WTC11 (cell line): ENCODE measurements around the gene IFFO2.

Experiments used
- ATF3 ChIP-seq: sonication (generic); formaldehyde crosslinking; conservative IDR thresholded peaks from 2 replicates; pipeline ENCODE4 v1.8.1; 2022; ENCODE audit warnings: mild to moderate bottlenecking, missing genetic modification reagents
- EMX1 ChIP-seq: fragments of 250-450 bp; sonication (Bioruptor Pico); IDR thresholded peaks from 2 replicates; pipeline ENCODE4 v1.8.0; 2021; ENCODE audit warnings: mild to moderate bottlenecking
- HMGA2 ChIP-seq: fragments of 250-450 bp; sonication (Bioruptor Pico); IDR thresholded peaks from 2 replicates; pipeline ENCODE4 v1.4.0; 2021; ENCODE audit warnings: mild to moderate bottlenecking, moderate library complexity
- MLX ChIP-seq: sonication (generic); formaldehyde crosslinking; IDR thresholded peaks from 2 replicates; pipeline ENCODE4 v1.8.1; 2023; ENCODE audit warnings: mild to moderate bottlenecking, missing genetic modification reagents, moderate library complexity
- MYBL2 ChIP-seq: sonication (generic); formaldehyde crosslinking; IDR thresholded peaks from 2 replicates; pipeline ENCODE4 v1.8.1; 2023; ENCODE audit warnings: mild to moderate bottlenecking, moderate library complexity, missing genetic modification reagents
- RORB ChIP-seq: fragments of 250-450 bp; sonication (Bioruptor Pico); IDR thresholded peaks from 2 replicates; pipeline ENCODE4 v1.9.0; 2021; ENCODE audit warnings: mild to moderate bottlenecking
- ZBTB21 ChIP-seq: sonication (generic); formaldehyde crosslinking; IDR thresholded peaks from 2 replicates; pipeline ENCODE4 v1.8.1; 2023; ENCODE audit warnings: mild to moderate bottlenecking, missing genetic modification reagents, borderline replicate concordance
- ZNF138 ChIP-seq: sonication (generic); formaldehyde crosslinking; conservative IDR thresholded peaks from 2 replicates; pipeline ENCODE4 v1.8.1; 2022; ENCODE audit warnings: mild to moderate bottlenecking, moderate library complexity, missing genetic modification reagents
- ZNF281 ChIP-seq: sonication (generic); formaldehyde crosslinking; IDR thresholded peaks from 2 replicates; pipeline ENCODE4 v1.8.0; 2023; ENCODE audit warnings: mild to moderate bottlenecking, missing genetic modification reagents
- TF ChIP-seq, protein P1 (sequence below): fragments of 200-600 bp; IDR thresholded peaks from 2 replicates; pipeline ENCODE4 v1.8.0; 2022; ENCODE audit warnings: antibody characterized with exemption
- TF ChIP-seq, protein P2 (sequence below): sonication (generic); formaldehyde crosslinking; IDR thresholded peaks from 2 replicates; pipeline ENCODE4 v1.8.0; 2022; ENCODE audit warnings: mild to moderate bottlenecking, missing genetic modification reagents
- TF ChIP-seq, protein P3 (sequence below): fragments of 250-450 bp; sonication (Bioruptor Pico); IDR thresholded peaks from 2 replicates; pipeline ENCODE4 v1.9.0; 2021; ENCODE audit warnings: mild to moderate bottlenecking

DNA sequence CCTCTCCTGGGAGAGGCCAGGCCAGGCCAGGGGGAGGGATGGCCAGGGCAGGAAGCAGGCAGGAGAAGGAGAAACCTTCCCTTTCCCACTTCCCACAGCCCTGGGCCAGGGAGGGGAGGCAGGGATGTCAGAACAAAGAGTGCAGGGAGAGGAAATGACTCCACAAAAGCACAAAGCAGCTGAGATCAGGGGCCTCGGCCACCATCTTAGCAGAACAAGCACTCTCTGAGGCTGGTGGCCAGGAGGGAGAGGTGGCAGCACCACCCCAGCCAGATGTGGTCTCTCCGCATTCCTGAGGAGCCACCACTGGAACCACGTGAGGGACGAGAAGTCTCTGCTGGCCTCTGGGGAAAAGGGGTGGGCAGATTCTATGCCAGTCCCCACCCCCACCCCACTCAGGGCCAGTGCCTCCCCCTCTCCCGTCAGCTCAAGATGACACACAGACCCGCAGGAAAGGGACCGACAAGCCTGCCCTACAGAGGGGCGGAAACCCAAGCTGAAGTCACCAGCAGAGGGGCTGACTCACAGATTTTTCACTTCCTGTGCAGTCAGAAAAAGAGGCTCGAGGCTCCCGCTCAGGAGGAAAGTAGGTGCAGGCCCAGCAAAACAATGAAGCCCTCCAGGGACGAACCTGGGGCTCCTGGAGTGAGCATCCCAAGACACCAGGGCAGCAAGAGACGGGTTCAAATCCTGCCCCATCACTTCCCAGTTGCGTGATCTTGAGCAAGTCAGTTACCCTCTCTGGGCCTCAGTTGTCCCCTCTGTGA, 30.0 kb downstream of the IFFO2 start:
- TF ChIP-seq ZNF138 (CRISPR knock-in tag) (no peak), ZBTB21 (CRISPR knock-in tag) (no peak), MLX (CRISPR knock-in tag) (no peak), RORB (CRISPR knock-in tag) (no peak), EMX1 (CRISPR knock-in tag) (no peak), ZNF281 (CRISPR knock-in tag) (no peak), HMGA2 (CRISPR knock-in tag) (no peak), ATF3 (no peak), MYBL2 (no peak)
- TF ChIP-seq, protein P1, sequence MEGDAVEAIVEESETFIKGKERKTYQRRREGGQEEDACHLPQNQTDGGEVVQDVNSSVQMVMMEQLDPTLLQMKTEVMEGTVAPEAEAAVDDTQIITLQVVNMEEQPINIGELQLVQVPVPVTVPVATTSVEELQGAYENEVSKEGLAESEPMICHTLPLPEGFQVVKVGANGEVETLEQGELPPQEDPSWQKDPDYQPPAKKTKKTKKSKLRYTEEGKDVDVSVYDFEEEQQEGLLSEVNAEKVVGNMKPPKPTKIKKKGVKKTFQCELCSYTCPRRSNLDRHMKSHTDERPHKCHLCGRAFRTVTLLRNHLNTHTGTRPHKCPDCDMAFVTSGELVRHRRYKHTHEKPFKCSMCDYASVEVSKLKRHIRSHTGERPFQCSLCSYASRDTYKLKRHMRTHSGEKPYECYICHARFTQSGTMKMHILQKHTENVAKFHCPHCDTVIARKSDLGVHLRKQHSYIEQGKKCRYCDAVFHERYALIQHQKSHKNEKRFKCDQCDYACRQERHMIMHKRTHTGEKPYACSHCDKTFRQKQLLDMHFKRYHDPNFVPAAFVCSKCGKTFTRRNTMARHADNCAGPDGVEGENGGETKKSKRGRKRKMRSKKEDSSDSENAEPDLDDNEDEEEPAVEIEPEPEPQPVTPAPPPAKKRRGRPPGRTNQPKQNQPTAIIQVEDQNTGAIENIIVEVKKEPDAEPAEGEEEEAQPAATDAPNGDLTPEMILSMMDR = no peak
- TF ChIP-seq, protein P2, sequence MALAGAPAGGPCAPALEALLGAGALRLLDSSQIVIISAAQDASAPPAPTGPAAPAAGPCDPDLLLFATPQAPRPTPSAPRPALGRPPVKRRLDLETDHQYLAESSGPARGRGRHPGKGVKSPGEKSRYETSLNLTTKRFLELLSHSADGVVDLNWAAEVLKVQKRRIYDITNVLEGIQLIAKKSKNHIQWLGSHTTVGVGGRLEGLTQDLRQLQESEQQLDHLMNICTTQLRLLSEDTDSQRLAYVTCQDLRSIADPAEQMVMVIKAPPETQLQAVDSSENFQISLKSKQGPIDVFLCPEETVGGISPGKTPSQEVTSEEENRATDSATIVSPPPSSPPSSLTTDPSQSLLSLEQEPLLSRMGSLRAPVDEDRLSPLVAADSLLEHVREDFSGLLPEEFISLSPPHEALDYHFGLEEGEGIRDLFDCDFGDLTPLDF = no peak
- TF ChIP-seq, protein P3, sequence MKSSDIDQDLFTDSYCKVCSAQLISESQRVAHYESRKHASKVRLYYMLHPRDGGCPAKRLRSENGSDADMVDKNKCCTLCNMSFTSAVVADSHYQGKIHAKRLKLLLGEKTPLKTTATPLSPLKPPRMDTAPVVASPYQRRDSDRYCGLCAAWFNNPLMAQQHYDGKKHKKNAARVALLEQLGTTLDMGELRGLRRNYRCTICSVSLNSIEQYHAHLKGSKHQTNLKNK = no peak
